ENCODE measurements around the gene NFIC.
A peak's percentile ranks its signal among the peaks of the same experiment; 100 is the strongest.
"Not testable (repeated sequence)": the region's sequence is repeated elsewhere in the genome, so short reads cannot be mapped to it uniquely, and the experiment has no call there.

Gene NFIC

DNA sequence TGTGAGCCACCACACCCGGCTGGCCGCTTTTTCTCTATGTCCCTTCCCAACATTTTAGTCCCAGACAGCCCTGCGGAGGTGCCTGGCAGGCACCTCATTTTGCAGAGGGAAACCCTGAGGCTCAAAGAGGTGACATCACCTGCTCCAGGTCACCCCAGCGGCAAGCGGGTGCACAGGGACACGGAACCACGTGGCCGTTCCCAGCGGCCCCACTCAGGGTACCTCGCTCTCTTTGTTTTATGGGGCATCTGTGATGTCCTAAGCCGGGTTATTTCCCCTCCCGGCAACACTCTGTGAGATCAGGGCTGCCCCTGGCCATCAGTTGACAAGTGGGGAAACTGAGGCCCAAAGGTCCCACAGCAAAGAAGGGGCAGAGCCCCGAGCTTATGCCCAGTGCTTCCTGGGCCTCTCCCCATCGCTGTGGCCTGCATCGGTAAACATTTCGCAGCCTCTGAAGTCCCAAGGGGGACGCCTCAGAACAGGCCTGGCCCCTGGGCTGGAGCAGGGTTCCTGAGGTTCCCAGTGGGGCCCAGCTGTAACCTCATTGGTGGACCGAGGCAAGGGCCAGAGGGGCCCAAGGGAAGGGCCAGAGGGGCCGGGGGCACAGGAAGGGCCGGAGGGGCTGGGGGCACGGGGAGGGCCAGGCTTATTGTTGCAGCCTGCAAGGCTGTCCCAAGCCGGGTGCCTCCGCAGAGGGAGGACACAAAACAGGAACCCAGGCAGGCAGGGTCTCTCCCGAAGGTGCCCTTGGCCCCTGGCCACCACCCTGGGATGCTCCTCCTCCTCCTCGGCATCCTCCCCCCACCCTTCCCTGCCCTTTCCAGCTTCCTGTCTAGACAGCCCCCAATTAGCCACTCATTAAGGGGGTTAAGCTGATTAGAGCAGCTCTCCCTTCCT is 75.0 kb downstream of the NFIC start:
- Histone ChIP-seq H3K36me3 (peaks cover 23 to 84% (median 56%) of the 10 kb centered on the region in 3 donors), H3K9me3 (no peaks in the 10 kb centered on the region), H3K4me3 (no peak overlapping the region), H3K27ac (peak overlapping the region; percentile 58 to 60), H3K27me3 (no peaks in the 10 kb centered on the region), H3K4me1 (peaks cover 0 to 44% (median 34%) of the 10 kb centered on the region in 4 donors)
- TF ChIP-seq, protein P1, sequence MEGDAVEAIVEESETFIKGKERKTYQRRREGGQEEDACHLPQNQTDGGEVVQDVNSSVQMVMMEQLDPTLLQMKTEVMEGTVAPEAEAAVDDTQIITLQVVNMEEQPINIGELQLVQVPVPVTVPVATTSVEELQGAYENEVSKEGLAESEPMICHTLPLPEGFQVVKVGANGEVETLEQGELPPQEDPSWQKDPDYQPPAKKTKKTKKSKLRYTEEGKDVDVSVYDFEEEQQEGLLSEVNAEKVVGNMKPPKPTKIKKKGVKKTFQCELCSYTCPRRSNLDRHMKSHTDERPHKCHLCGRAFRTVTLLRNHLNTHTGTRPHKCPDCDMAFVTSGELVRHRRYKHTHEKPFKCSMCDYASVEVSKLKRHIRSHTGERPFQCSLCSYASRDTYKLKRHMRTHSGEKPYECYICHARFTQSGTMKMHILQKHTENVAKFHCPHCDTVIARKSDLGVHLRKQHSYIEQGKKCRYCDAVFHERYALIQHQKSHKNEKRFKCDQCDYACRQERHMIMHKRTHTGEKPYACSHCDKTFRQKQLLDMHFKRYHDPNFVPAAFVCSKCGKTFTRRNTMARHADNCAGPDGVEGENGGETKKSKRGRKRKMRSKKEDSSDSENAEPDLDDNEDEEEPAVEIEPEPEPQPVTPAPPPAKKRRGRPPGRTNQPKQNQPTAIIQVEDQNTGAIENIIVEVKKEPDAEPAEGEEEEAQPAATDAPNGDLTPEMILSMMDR (IDR thresholded peaks at IDR 0.05), result no peak
- intact Hi-C loops (cut with DNase I; ENCODE audit: low total_unique reads), result no loop called here
- no peak for DNase-seq

DNA sequence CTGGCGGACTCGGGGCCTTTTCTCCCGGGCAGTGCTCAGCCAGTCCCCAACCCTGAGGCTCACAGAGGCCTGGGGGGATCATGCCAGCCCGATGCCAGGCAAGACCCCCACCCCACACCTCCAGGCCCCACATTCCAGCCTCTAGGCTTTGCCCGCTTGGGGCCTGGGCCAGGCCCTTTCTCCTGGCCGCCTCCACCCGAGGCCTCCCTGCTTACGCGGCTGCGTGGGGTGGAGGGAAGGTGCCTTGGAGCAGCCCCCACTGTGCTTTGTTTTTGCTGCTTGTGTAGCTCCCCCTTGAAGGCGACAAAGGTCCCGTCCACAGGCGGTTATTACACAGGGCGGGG is 75.6 kb downstream of the NFIC start:
- TF ChIP-seq, protein P1 (IDR thresholded peaks at IDR 0.05), result no peak
- Histone ChIP-seq H3K9me3 (no peaks in the 10 kb centered on the region), H3K4me1 (peaks cover 0 to 44% (median 34%) of the 10 kb centered on the region in 4 donors), H3K27ac (peak overlapping the region; percentile 58 to 60), H3K4me3 (no peak overlapping the region), H3K27me3 (no peaks in the 10 kb centered on the region), H3K36me3 (peaks cover 18 to 83% (median 56%) of the 10 kb centered on the region in 3 donors)
- DNase-seq, result no peak
- intact Hi-C loops (cut with DNase I; ENCODE audit: low total_unique reads), result no loop called here

DNA sequence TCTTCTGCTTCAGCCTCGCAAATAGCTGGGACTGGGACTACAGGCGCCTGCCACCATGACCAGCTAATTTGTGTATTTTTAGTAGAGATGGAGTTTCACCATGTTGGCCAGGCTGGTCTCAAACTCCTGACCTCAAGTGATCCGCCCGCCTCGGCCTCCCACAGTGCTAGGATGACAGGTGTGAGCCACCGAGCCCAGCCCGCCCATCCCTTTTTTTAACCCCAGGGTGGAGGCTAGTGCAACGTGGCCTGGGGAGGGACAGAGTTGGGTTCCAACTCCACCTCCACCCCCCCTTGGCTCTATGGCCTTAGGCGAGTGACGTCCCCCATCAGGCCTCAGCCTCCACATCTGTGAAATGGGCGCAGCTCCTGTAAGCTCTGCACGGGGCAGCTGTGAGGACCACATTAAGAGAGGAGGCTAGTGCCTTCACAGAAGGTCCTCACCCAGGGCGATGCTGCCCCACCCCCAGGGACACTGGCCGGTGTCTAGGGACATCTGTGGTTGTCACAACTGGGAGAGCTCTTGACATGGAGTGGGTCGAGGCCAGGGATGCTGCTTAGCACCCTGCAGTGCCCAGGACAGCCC is 76.2 kb downstream of the NFIC start:
- Histone ChIP-seq H3K4me1 (peaks cover 0 to 44% (median 34%) of the 10 kb centered on the region in 4 donors), H3K4me3 (no peak overlapping the region), H3K36me3 (peaks cover 12 to 81% (median 51%) of the 10 kb centered on the region in 3 donors), H3K27me3 (no peaks in the 10 kb centered on the region), H3K27ac (peak overlapping the region; percentile 58 to 60), H3K9me3 (no peaks in the 10 kb centered on the region)
- TF ChIP-seq, protein P1 (IDR thresholded peaks at IDR 0.05), result no peak
- intact Hi-C loops (cut with DNase I; ENCODE audit: low total_unique reads), result no loop called here
- no peak for DNase-seq

DNA sequence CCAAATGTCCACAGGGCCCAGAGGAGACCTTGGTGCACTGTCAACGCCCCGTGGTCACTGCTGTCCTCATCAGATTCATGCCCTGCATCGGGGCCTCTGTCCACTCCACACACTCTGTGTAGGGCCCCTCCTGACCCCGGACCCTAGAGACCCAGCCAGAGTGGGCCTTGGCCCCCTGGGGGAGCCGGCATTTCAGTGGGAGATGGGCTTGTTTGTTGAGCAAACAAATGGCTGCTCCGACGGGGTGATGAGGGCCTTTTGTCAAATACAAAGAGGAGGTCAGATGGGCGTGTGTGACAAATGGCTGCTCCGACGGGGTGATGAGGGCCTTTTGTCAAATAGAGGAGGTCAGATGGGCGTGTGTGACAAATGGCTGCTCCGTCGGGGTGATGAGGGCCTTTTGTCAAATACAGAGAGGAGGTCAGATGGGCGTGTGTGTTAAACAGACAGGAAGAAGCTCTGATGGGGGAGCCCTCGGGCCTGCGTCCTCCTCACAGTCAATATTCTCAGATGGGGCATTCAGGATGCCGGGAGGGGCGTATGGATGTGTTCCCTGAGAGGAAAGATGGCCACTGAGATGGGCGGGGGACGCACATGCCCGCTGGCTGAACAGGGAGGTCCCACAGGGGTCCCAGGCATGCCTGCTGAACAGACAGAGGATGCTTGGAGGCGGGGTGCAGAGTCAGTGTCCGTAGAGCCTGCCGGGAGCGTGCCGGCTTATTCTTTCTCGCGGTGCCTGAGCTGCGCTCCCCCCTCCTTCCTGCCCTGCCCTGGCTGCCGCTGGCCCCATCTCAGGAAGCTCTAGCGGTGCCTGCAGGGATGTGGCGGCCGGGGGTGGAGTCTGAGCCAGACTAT is 77.7 kb downstream of the NFIC start:
- TF ChIP-seq, protein P1 (IDR thresholded peaks at IDR 0.05), result no peak
- intact Hi-C loops (cut with DNase I; ENCODE audit: low total_unique reads), result no loop called here
- Histone ChIP-seq H3K27me3 (no peaks in the 10 kb centered on the region), H3K9me3 (no peaks in the 10 kb centered on the region), H3K4me3 (no peak overlapping the region), H3K4me1 (peaks cover 0 to 44% (median 34%) of the 10 kb centered on the region in 4 donors), H3K27ac (peak overlapping the region; percentile 52 to 60), H3K36me3 (peaks cover 16 to 83% (median 53%) of the 10 kb centered on the region in 3 donors)
- DNase-seq, result no peak

DNA sequence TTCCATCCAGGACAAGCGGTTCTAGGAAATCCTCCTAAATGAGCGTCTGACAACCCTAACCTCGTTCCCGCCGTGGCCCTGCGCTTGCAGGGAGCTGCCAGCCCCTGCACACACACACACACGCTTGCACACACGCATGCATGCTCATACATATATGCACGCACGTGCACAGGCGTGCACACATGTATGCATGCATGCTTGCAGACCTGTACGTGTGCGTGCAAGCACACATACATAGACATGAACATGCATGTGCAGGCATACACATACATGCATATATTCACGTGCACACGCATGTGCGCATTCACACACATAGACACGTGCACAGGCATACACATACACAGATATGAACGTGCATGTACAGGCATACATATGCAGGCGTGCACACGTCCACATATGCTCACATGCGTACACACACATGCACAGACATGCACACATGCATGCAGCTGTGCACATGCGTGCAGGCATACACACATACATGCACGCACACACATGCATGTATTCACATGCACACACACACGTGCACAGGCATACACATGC is 78.4 kb downstream of the NFIC start:
- H3K36me3 ChIP-seq, result peaks cover 20 to 90% (median 60%) of the 10 kb centered on the region in 3 donors
- no peak for DNase-seq
- no peaks in the 10 kb centered on the region for H3K27me3 ChIP-seq
- H3K27ac ChIP-seq, result peak overlapping the region in 1 of 2 donors; percentile 52
- TF ChIP-seq, protein P1 (IDR thresholded peaks at IDR 0.05), result no peak
- H3K4me1 ChIP-seq, result peaks cover 0 to 44% (median 34%) of the 10 kb centered on the region in 4 donors
- no peaks in the 10 kb centered on the region for H3K9me3 ChIP-seq
- intact Hi-C loops (cut with DNase I; ENCODE audit: low total_unique reads), result no loop called here
- H3K4me3 ChIP-seq, result no peak overlapping the region

DNA sequence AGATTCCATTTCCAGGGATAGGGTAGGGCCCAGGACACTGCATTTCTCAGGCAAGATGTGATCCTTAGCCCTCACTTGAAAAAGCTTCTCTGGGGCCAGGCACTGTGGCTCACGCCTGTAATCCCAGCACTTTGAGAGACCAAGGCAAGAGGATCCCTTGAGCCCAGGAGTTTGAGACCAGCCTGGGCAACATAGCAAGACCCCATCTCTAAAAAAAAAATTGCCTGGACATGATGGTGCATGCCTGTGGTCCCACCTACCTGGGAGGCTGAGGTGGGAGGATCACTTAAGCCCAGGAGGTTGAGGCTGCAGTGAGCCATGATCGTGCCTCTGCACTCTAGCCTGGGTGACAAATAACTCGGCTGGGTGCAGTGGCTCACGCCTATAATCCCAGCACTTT is 80.3 kb downstream of the NFIC start:
- Histone ChIP-seq H3K4me1 (peaks cover 5 to 51% (median 32%) of the 10 kb centered on the region in 4 donors), H3K36me3 (peaks cover 20 to 93% (median 64%) of the 10 kb centered on the region in 3 donors), H3K27ac (peak overlapping the region in 1 of 2 donors; percentile 45)
- H3K9me3 ChIP-seq; DNase-seq; intact Hi-C loops (cut with DNase I; ENCODE audit: low total_unique reads); H3K4me3 ChIP-seq; H3K27me3 ChIP-seq: not testable (repeated sequence)
